ENCODE data around the gene PPP2R2B.
"Not testable (repeated sequence)": the region's sequence is repeated elsewhere in the genome, so short reads cannot be mapped to it uniquely, and the experiment has no call there.

Gene PPP2R2B

GRCh38 chr5:146731909-146732659 is 146.5 kb downstream of the PPP2R2B start:
- no peak for DNase-seq

GRCh38 chr5:146728746-146729145 is 149.8 kb downstream of the PPP2R2B start:
- not testable (repeated sequence) for DNase-seq

GRCh38 chr5:146726891-146727290 is 151.7 kb downstream of the PPP2R2B start:
- DNase-seq: no peak

GRCh38 chr5:146726020-146726419 is 152.5 kb downstream of the PPP2R2B start:
- DNase-seq: no peak

GRCh38 chr5:146725025-146725424 is 153.5 kb downstream of the PPP2R2B start:
- no peak for DNase-seq

GRCh38 chr5:146722361-146722779 is 156.2 kb downstream of the PPP2R2B start:
- peak; percentile 1 for DNase-seq

GRCh38 chr5:146721073-146721815 is 157.3 kb downstream of the PPP2R2B start:
- no peak for DNase-seq

- no peak for DNase-seq
Measured at GRCh38 chr5:146720107-146720506, 158.4 kb downstream of the PPP2R2B start.

GRCh38 chr5:146719179-146719578 is 159.4 kb downstream of the PPP2R2B start:
- DNase-seq: no peak

- DNase-seq: no peak
Measured at GRCh38 chr5:146718609-146719008, 159.9 kb downstream of the PPP2R2B start.

- no peak for DNase-seq
Measured at GRCh38 chr5:146717951-146718350, 160.6 kb downstream of the PPP2R2B start.

GRCh38 chr5:146716636-146717035 is 161.9 kb downstream of the PPP2R2B start:
- no peak for DNase-seq

GRCh38 chr5:146710348-146710747 is 168.2 kb downstream of the PPP2R2B start:
- DNase-seq: no peak

GRCh38 chr5:146707316-146707715 is 171.2 kb downstream of the PPP2R2B start:
- no peak for DNase-seq

- no peak for DNase-seq
Measured at GRCh38 chr5:146706321-146706972, 172.1 kb downstream of the PPP2R2B start.

- DNase-seq: no peak
Measured at GRCh38 chr5:146704949-146705665, 173.4 kb downstream of the PPP2R2B start.

- DNase-seq: no peak
Measured at GRCh38 chr5:146703899-146704298, 174.7 kb downstream of the PPP2R2B start.

- DNase-seq: no peak
Measured at GRCh38 chr5:146703499-146703898, 175.1 kb downstream of the PPP2R2B start.

- DNase-seq: no peak
Measured at GRCh38 chr5:146699664-146700418, 178.7 kb downstream of the PPP2R2B start.

- DNase-seq: no peak
Measured at GRCh38 chr5:146699138-146699537, 179.4 kb downstream of the PPP2R2B start.

GRCh38 chr5:146698651-146699050 is 179.9 kb downstream of the PPP2R2B start:
- DNase-seq: no peak

- DNase-seq: no peak
Measured at GRCh38 chr5:146697211-146697610, 181.3 kb downstream of the PPP2R2B start.
